ENCODE data around the gene SETBP1. TPM values are rescaled to one million over a fixed set of nuclear protein-coding genes. Genes with fewer than 3 reads are reported as not detected.

Gene SETBP1
- total and polyA plus RNA-seq, 8 donors: 1.4 to 66.5 (median 20.1) TPM

DNA sequence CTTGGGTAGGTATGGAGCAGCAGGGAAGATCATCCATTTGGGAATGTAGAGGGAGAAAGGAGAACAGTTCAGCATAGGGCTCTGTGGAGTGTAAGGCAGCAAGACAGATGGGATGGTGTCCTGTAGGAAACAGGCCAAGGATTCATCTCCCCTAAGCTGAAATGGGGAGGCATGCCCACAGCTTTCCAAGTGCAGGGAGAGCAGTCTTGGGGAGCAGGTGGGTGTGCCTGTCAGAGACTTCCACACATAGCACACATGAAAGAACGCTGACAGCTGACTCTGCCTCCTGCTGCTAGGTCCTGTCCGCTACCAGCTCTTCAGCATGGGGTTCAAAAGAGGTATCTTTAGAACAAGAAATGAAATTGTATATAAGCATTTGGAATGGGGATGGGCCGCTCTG is 9.0 kb downstream of the SETBP1 start:
- Histone ChIP-seq H3K27ac (peak overlapping the region in 1 of 5 donors; percentile 15), H3K4me3 (no peak overlapping the region), H3K9me3 (no peaks in the 10 kb centered on the region), H3K27me3 (no peaks in the 10 kb centered on the region), H3K36me3 (no peaks in the 10 kb centered on the region), H3K4me1 (peaks cover 11 to 79% (median 45%) of the 10 kb centered on the region in 4 donors)
- intact Hi-C loops (cut with DNase I; ENCODE audit: low total_unique reads): no loop called here
- 88 to 97% (median 94%) methylated on average over 3 of the region's 3 CpGs for WGBS, 5 donors
- TF ChIP-seq POLR2A (IDR thresholded peaks at IDR 0.05) (no peak), EP300 (IDR thresholded peaks at IDR 0.05) (no peak), CTCF (IDR thresholded peaks at IDR 0.05) (no peak), POLR2AphosphoS5 (IDR thresholded peaks at IDR 0.05) (no peak)
- DNase-seq: no peak

DNA sequence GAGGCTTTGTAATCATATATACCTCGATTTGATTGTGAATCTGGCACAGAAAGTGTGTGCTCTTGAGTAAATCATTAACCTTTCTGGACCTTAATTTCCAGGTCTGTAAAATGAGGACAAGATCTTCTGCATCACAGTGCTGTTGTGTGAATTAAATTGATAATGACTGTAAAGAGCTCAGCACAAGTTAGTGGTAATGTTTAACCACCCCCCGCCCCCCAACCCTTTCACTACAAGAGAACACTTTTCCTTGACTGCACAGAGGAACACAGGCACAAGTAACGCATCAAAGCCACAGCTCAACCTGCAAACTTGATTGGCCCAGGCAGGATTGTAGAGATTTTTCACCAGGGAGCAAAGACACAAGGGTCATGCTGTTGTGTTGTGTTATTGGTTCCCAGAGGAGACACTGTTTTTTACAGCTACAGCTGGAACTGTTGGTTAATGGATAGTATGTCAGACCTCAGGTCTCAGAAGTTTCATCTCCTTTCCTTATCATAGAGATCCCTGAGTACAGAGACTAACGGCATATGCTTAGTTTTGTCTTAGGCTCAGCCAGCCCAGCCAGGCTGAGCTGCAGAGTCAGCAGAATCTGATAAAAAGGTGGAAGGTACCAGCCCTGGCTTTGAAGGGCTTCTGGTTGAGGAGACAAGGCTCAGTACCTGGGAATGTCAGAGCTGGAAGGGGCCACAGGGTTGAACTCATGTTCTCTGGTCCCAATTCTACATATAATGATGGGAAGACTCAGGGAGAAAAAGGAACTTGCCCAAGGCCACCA is 10.6 kb downstream of the SETBP1 start:
- TF ChIP-seq POLR2A (IDR thresholded peaks at IDR 0.05): no peak
- TF ChIP-seq POLR2AphosphoS5 (IDR thresholded peaks at IDR 0.05): no peak
- TF ChIP-seq CTCF (IDR thresholded peaks at IDR 0.05): no peak
- no peak for TF ChIP-seq EP300 (IDR thresholded peaks at IDR 0.05)
- Histone ChIP-seq H3K4me3 (no peak overlapping the region), H3K9me3 (no peaks in the 10 kb centered on the region), H3K27me3 (no peaks in the 10 kb centered on the region), H3K4me1 (peaks cover 22 to 80% (median 47%) of the 10 kb centered on the region in 4 donors), H3K36me3 (no peaks in the 10 kb centered on the region), H3K27ac (peak overlapping the region in 4 of 5 donors; percentile 16 to 69 (median 44))
- WGBS, 5 donors: 38 to 64% (median 53%) methylated on average over 4 of the region's 4 CpGs
- intact Hi-C loops (cut with DNase I; ENCODE audit: low total_unique reads): no loop called here
- no peak for DNase-seq

GRCh38 chr18:44693030-44693784 is 12.5 kb downstream of the SETBP1 start:
- 76 to 86% (median 81%) methylated on average over 4 of the region's 4 CpGs for WGBS, 5 donors
- DNase-seq: no peak
- intact Hi-C loops (cut with DNase I; ENCODE audit: low total_unique reads): no loop called here
- Histone ChIP-seq H3K27me3 (no peaks in the 10 kb centered on the region), H3K4me1 (peaks cover 28 to 89% (median 63%) of the 10 kb centered on the region in 4 donors), H3K27ac (no peak overlapping the region), H3K4me3 (no peak overlapping the region), H3K36me3 (no peaks in the 10 kb centered on the region), H3K9me3 (no peaks in the 10 kb centered on the region)
- TF ChIP-seq POLR2A (IDR thresholded peaks at IDR 0.05): no peak
- no peak for TF ChIP-seq POLR2AphosphoS5 (IDR thresholded peaks at IDR 0.05)
- no peak for TF ChIP-seq EP300 (IDR thresholded peaks at IDR 0.05)
- no peak for TF ChIP-seq CTCF (IDR thresholded peaks at IDR 0.05)

- Histone ChIP-seq H3K27ac (no peak overlapping the region), H3K4me1 (peaks cover 28 to 82% (median 62%) of the 10 kb centered on the region in 4 donors), H3K27me3 (no peaks in the 10 kb centered on the region), H3K9me3 (no peaks in the 10 kb centered on the region), H3K36me3 (no peaks in the 10 kb centered on the region), H3K4me3 (no peak overlapping the region)
- 42 to 60% (median 52%) methylated on average over 4 of the region's 4 CpGs for WGBS, 5 donors
- no peak for TF ChIP-seq POLR2A (IDR thresholded peaks at IDR 0.05)
- no peak for TF ChIP-seq EP300 (IDR thresholded peaks at IDR 0.05)
- no peak for TF ChIP-seq CTCF (IDR thresholded peaks at IDR 0.05)
- TF ChIP-seq POLR2AphosphoS5 (IDR thresholded peaks at IDR 0.05): no peak
- no peak for DNase-seq
- intact Hi-C loops (cut with DNase I; ENCODE audit: low total_unique reads): no loop called here
Measured at GRCh38 chr18:44695503-44695902, 14.8 kb downstream of the SETBP1 start.

Data from stomach (tissue), 9 donors.